ENCODE measurements around the gene TMEM184A.

GRCh38 chr7:1496531-1497292, 59.3 kb downstream of the TMEM184A start:
- TF ChIP-seq CTCF (IDR thresholded peaks at IDR 0.05; ENCODE audit: poor library complexity) (no peak), EZH2phosphoT487 (IDR thresholded peaks at IDR 0.05; ENCODE audit: low read depth, severe bottlenecking, unreplicated experiment) (no peak), EZH2 (IDR thresholded peaks at IDR 0.05; ENCODE audit: borderline replicate concordance) (no peak)

Data from hepatocyte (in vitro differentiated cells).